ENCODE results near the gene CACNA1D.

Gene CACNA1D

DNA sequence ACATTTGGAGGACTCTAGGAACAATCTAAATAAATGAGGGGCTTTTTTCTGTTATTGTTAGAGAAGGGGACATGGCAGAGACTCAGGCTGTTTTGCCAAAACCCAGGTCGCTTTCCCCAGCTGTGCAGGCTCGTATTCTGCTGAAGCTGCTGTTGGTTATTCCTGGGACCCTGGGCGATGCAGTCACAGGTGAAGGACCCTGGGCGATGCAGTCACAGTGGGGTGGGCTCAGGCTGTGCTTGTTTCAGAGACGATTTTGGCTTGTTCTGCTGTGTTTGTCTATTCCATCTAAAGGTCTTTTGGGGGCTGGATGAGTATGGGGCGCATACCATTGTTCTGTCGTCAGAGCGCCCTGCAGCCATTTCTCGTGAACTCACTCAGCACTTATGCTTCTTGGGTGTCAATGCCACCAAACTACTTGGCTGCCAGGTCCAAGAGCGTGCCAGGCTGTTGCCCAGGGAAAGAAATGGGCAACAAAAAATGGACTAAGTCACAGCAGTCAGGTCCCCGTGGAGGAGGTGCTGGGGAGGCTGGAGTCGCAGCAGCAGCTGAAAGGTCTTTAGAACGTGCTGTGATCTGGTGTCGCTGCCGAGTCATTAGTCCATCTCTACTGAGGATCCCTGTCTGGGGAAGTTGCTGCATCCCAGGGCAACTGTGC, 200.4 kb downstream of the CACNA1D start:
- no peak overlapping the region for H3K27ac ChIP-seq
- DNase-seq (ENCODE audit: low spot score) = no peak
- TF ChIP-seq, protein P1, sequence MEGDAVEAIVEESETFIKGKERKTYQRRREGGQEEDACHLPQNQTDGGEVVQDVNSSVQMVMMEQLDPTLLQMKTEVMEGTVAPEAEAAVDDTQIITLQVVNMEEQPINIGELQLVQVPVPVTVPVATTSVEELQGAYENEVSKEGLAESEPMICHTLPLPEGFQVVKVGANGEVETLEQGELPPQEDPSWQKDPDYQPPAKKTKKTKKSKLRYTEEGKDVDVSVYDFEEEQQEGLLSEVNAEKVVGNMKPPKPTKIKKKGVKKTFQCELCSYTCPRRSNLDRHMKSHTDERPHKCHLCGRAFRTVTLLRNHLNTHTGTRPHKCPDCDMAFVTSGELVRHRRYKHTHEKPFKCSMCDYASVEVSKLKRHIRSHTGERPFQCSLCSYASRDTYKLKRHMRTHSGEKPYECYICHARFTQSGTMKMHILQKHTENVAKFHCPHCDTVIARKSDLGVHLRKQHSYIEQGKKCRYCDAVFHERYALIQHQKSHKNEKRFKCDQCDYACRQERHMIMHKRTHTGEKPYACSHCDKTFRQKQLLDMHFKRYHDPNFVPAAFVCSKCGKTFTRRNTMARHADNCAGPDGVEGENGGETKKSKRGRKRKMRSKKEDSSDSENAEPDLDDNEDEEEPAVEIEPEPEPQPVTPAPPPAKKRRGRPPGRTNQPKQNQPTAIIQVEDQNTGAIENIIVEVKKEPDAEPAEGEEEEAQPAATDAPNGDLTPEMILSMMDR (conservative IDR thresholded peaks at IDR 0.05; ENCODE audit: low read depth) = no peak
- CTCF ChIA-PET = no interaction called here
- POLR2A ChIA-PET (ENCODE audit: low non-redundant PET) = no interaction called here

GRCh38 chr3:53695324-53695690, 200.9 kb downstream of the CACNA1D start:
- ChIA-PET POLR2A (ENCODE audit: low non-redundant PET) (no interaction called here), CTCF (no interaction called here)
- TF ChIP-seq, protein P1 (conservative IDR thresholded peaks at IDR 0.05; ENCODE audit: low read depth) = no peak

GRCh38 chr3:53696401-53697172, 202.2 kb downstream of the CACNA1D start:
- CTCF ChIA-PET = interaction anchor here (0.6 kb wide), 1 partner anchor 1518 kb away, joined by 4 read pairs; no protein-coding TSS in a partner anchor
- TF ChIP-seq, protein P1 (conservative IDR thresholded peaks at IDR 0.05; ENCODE audit: low read depth) = no peak
- H3K27ac ChIP-seq = no peak overlapping the region
- DNase-seq (ENCODE audit: low spot score) = no peak
- POLR2A ChIA-PET (ENCODE audit: low non-redundant PET) = no interaction called here

More at GRCh38 chr3:53695324-53695690, 200.9 kb downstream of the CACNA1D start:
- no peak overlapping the region for H3K27ac ChIP-seq
- no peak for DNase-seq (ENCODE audit: low spot score)

GRCh38 chr3:53700441-53700840, 206.0 kb downstream of the CACNA1D start:
- POLR2A ChIA-PET (ENCODE audit: low non-redundant PET) = no interaction called here
- CTCF ChIA-PET = no interaction called here
- DNase-seq (ENCODE audit: low spot score) = no peak
- TF ChIP-seq, protein P1 (conservative IDR thresholded peaks at IDR 0.05; ENCODE audit: low read depth) = no peak
- no peak overlapping the region for H3K27ac ChIP-seq

DNA sequence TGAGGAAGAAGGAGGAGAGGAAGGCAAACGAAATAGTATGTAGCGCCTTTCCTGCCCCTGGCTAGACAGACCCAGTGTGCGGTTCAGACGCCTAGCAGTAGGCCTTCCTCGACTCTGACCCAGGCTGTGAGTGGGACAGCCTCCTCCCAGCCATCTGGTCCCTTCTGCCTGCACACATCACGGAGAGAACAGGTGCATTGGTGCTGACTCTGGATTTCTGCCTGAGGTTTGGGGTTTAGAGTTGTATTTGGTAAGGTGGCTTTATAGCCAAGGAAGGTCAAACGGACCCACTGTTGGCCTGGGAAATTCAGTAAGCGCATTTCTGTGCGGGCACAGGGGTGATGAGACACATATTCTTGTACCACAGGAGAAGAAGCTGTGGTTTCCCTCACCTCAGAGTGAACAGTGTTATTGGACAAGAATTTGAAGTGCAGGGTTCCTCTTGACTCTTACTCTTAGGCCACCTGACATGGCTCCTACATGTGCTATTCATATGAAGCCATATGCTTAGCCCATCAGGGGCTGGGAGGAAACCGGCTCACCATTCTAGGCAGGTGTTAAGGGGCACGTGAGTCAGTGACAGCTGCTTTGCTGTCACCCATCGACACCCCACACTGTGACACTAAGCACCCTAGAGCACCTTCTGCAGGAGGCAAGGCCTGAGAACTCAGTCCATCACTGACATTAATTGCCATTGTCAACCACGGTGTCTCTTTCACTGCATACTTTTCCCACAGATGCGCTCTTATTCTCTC, 208.5 kb downstream of the CACNA1D start:
- DNase-seq (ENCODE audit: low spot score) = no peak
- POLR2A ChIA-PET (ENCODE audit: low non-redundant PET) = no interaction called here
- H3K27ac ChIP-seq = no peak overlapping the region
- CTCF ChIA-PET = no interaction called here
- TF ChIP-seq, protein P1 (conservative IDR thresholded peaks at IDR 0.05; ENCODE audit: low read depth) = no peak

DNA sequence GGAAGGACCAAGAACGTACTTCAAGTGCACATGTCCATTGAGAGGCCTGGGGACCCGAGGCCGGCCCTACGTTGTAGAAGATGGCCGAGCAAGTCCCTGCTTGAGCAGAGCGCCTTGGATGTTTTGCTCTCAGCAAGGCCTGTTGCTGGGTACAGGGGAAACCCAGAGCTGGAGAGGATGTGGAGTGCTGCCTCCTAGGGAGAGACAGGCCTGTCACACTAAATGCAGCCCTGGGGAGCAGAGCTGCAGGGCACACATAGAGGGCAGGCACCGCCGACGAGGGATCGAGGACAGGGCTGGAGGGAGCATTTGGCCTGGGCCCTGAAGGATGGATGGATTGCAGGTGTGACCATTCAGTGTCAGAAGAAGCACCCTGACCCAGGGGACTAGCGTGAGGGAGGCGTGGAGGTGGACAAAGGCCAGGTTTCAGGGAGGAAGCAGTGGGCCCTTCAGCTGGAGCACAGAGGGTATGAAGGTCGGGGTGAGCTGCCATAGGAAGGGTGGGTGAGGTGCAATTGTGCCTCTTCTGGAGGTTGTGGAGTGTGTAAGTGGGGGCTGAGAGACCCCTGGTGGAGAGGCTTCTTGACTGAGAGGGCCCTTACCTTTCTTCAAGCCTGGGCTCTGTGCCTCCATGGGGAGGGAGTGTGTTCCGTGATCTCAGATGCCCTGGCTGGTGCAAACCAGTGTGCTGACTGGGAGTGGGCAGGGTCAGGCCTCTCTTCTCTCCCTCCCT, 209.4 kb downstream of the CACNA1D start:
- POLR2A ChIA-PET (ENCODE audit: low non-redundant PET) = no interaction called here
- no peak for DNase-seq (ENCODE audit: low spot score)
- TF ChIP-seq, protein P1 (conservative IDR thresholded peaks at IDR 0.05; ENCODE audit: low read depth) = no peak
- H3K27ac ChIP-seq = no peak overlapping the region
- CTCF ChIA-PET = interaction anchor here (0.7 kb wide), 1 partner anchor 11 kb away, joined by 3 read pairs; no protein-coding TSS in a partner anchor

Measured in RWPE1 (cell line).